ENCODE measurements around the gene ATXN10.

Gene ATXN10

DNA sequence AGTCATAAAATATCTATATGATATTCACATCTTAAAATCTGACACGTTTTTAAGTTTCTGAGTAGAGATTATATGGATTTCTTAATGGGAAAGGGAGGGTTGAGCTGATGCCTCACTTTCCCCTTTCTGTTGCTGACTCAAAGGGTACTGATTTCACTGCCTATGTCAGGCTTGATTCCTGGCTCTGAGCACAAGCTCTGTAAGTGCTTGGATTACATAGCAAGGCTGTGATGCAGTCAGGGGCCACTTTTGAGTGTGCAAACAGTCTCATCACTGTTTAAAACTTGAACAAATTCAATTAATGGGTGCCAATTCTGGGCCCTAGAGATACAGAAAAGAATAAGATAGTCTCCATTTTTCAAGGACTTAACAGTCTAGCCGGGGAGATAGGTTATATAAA, 14.4 kb downstream of the ATXN10 start:
- Histone ChIP-seq H3K9ac (ENCODE audit: low read length) (no peak overlapping the region), H2AFZ (ENCODE audit: low read length) (no peak overlapping the region), H3F3A (ENCODE audit: insufficient read depth, low read length) (no peaks in the 10 kb centered on the region), H3K27me3 (ENCODE audit: insufficient read depth, low read length) (no peaks in the 10 kb centered on the region), H3K27ac (ENCODE audit: low read depth, low read length, poor library complexity, severe bottlenecking) (no peak overlapping the region), H3K4me1 (ENCODE audit: insufficient read depth, low read length, severe bottlenecking) (peaks cover 42% of the 10 kb centered on the region), H3K79me2 (ENCODE audit: insufficient read depth, low read length) (peaks cover 87% of the 10 kb centered on the region), H3K4me3 (ENCODE audit: low read depth, low read length, poor library complexity, severe bottlenecking) (no peak overlapping the region), H3K4me2 (ENCODE audit: low read length) (no peak overlapping the region), H3K36me3 (ENCODE audit: insufficient read depth, low read length) (peaks cover 55% of the 10 kb centered on the region), H3K9me3 (ENCODE audit: low read length) (no peaks in the 10 kb centered on the region), H3K9me2 (ENCODE audit: low read depth, low read length) (no peaks in the 10 kb centered on the region), H4K20me1 (ENCODE audit: insufficient read depth, low read length) (no peaks in the 10 kb centered on the region)
- TF ChIP-seq, protein P1, sequence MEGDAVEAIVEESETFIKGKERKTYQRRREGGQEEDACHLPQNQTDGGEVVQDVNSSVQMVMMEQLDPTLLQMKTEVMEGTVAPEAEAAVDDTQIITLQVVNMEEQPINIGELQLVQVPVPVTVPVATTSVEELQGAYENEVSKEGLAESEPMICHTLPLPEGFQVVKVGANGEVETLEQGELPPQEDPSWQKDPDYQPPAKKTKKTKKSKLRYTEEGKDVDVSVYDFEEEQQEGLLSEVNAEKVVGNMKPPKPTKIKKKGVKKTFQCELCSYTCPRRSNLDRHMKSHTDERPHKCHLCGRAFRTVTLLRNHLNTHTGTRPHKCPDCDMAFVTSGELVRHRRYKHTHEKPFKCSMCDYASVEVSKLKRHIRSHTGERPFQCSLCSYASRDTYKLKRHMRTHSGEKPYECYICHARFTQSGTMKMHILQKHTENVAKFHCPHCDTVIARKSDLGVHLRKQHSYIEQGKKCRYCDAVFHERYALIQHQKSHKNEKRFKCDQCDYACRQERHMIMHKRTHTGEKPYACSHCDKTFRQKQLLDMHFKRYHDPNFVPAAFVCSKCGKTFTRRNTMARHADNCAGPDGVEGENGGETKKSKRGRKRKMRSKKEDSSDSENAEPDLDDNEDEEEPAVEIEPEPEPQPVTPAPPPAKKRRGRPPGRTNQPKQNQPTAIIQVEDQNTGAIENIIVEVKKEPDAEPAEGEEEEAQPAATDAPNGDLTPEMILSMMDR (IDR thresholded peaks at IDR 0.05; ENCODE audit: low read length), result no peak
- TF ChIP-seq EZH2 (IDR thresholded peaks at IDR 0.05; ENCODE audit: borderline replicate concordance, low read length), result no peak

- no peak overlapping the region for H3K27ac ChIP-seq (ENCODE audit: low read depth, low read length, poor library complexity, severe bottlenecking)
- H3K79me2 ChIP-seq (ENCODE audit: insufficient read depth, low read length), result peaks cover 78% of the 10 kb centered on the region
- H3F3A ChIP-seq (ENCODE audit: insufficient read depth, low read length), result no peaks in the 10 kb centered on the region
- no peak overlapping the region for H2AFZ ChIP-seq (ENCODE audit: low read length)
- no peaks in the 10 kb centered on the region for H3K27me3 ChIP-seq (ENCODE audit: insufficient read depth, low read length)
- TF ChIP-seq, protein P1 (IDR thresholded peaks at IDR 0.05; ENCODE audit: low read length), result no peak
- no peak for TF ChIP-seq EZH2 (IDR thresholded peaks at IDR 0.05; ENCODE audit: borderline replicate concordance, low read length)
- H3K4me2 ChIP-seq (ENCODE audit: low read length), result no peak overlapping the region
- no peaks in the 10 kb centered on the region for H3K9me2 ChIP-seq (ENCODE audit: low read depth, low read length)
- no peak overlapping the region for H3K9ac ChIP-seq (ENCODE audit: low read length)
- H4K20me1 ChIP-seq (ENCODE audit: insufficient read depth, low read length), result no peaks in the 10 kb centered on the region
- H3K4me1 ChIP-seq (ENCODE audit: insufficient read depth, low read length, severe bottlenecking), result peaks cover 34% of the 10 kb centered on the region
- H3K4me3 ChIP-seq (ENCODE audit: low read depth, low read length, poor library complexity, severe bottlenecking), result no peak overlapping the region
- H3K36me3 ChIP-seq (ENCODE audit: insufficient read depth, low read length), result peaks cover 63% of the 10 kb centered on the region
- no peaks in the 10 kb centered on the region for H3K9me3 ChIP-seq (ENCODE audit: low read length)
Measured at GRCh38 chr22:45686836-45687235, 15.2 kb downstream of the ATXN10 start.

- Histone ChIP-seq H3K9me2 (ENCODE audit: low read depth, low read length) (no peaks in the 10 kb centered on the region), H3K9me3 (ENCODE audit: low read length) (no peaks in the 10 kb centered on the region), H3K27me3 (ENCODE audit: insufficient read depth, low read length) (no peaks in the 10 kb centered on the region), H3K4me3 (ENCODE audit: low read depth, low read length, poor library complexity, severe bottlenecking) (no peak overlapping the region), H2AFZ (ENCODE audit: low read length) (no peak overlapping the region), H3K36me3 (ENCODE audit: insufficient read depth, low read length) (peaks cover 81% of the 10 kb centered on the region), H3K79me2 (ENCODE audit: insufficient read depth, low read length) (peaks cover 69% of the 10 kb centered on the region), H4K20me1 (ENCODE audit: insufficient read depth, low read length) (no peaks in the 10 kb centered on the region), H3K27ac (ENCODE audit: low read depth, low read length, poor library complexity, severe bottlenecking) (no peak overlapping the region), H3K9ac (ENCODE audit: low read length) (no peak overlapping the region), H3F3A (ENCODE audit: insufficient read depth, low read length) (no peaks in the 10 kb centered on the region), H3K4me1 (ENCODE audit: insufficient read depth, low read length, severe bottlenecking) (peaks cover 16% of the 10 kb centered on the region), H3K4me2 (ENCODE audit: low read length) (no peak overlapping the region)
- TF ChIP-seq, protein P1 (IDR thresholded peaks at IDR 0.05; ENCODE audit: low read length), result no peak
- TF ChIP-seq EZH2 (IDR thresholded peaks at IDR 0.05; ENCODE audit: borderline replicate concordance, low read length), result no peak
Measured at GRCh38 chr22:45688600-45689080, 17.0 kb downstream of the ATXN10 start.

Data from OCI-LY1 (cell line).